Right lobe of liver (tissue), 4 donors: ENCODE measurements around the gene CD74.

Experiments used
- CTCF ChIP-seq, 4 donors: fragments of 200-600 bp in 3 of 4; fragments of 450-650 bp in 1 of 4; IDR thresholded peaks; one replicate each; pipeline versions ENCODE4 v1.5.1 to v1.8.0; 2016 to 2022; ENCODE audit warnings: antibody characterized with exemption in 4 of 4, mild to moderate bottlenecking in 2 of 4
- POLR2A ChIP-seq: fragments of 450-650 bp; IDR thresholded peaks from one replicate; pipeline ENCODE4 v1.6.1; 2017; ENCODE audit warnings: antibody characterized with exemption, mild to moderate bottlenecking
- donor health status: DM: no; HTN: no; CAD: no.
- donor health status: DM: no; HTN: no; CAD: no.
- donor health status: DM: no; HTN: yes; CAD: no.

- TF ChIP-seq CTCF (IDR thresholded peaks at IDR 0.05), result no peak
- no peak for TF ChIP-seq POLR2A
These were observed 10.0 kb upstream of the CD74 start for GRCh38 chr5:150422758-150423157.
